OCI-LY7 (cell line): ENCODE results near the gene XYLT1. TPM values are rescaled to one million over a fixed set of nuclear protein-coding genes. Genes with fewer than 3 reads are reported as not detected.

Experiments
- BruUV-seq: library from RNA; stranded (reverse); fragments of 400-500 nt; replicated peaks from 2 replicates; lab custom pipeline; 2021; lab: Mats Ljungman, UMichigan
- CTCF ChIA-PET: fragments of 300-600 bp; sonication (Branson Sonifier 250); formaldehyde crosslinking; loops from one replicate; lab custom pipeline; 2022; ENCODE audit warnings: antibody characterized with exemption; ENCODE audit not compliant: unreplicated experiment; lab: Charles Lee
- POLR2A ChIA-PET: fragments of 300-600 bp; sonication (Branson Sonifier 250); formaldehyde crosslinking; loops from one replicate; lab custom pipeline; 2022; ENCODE audit warnings: antibody characterized with exemption; lab: Charles Lee
- DNase-seq: peaks from one replicate; pipeline ENCODE4 v3.0.0-alpha.2; 2015; ENCODE audit warnings: low spot score
- H2AFZ ChIP-seq: fragments of 200-600 bp; sonication (generic), shearing (Covaris generic); 2 replicates; pipeline ENCODE4 v1.6.1; 2014; ENCODE audit warnings: mild to moderate bottlenecking, antibody characterized with exemption, low read length, moderate library complexity
- H3K27ac ChIP-seq: fragments of 200-600 bp; sonication (generic); 2 replicates; pipeline ENCODE4 v1.5.1; 2014; ENCODE audit warnings: mixed run types, low read depth, mild to moderate bottlenecking, moderate library complexity, low read length, inconsistent platforms; ENCODE audit not compliant: poor library complexity, severe bottlenecking
- H3K36me3 ChIP-seq: fragments of 200-600 bp; sonication (generic); 2 replicates; pipeline ENCODE4 v1.6.1; 2014; ENCODE audit warnings: mild to moderate bottlenecking, antibody characterized with exemption, low read length, moderate library complexity, mixed read lengths; ENCODE audit not compliant: insufficient read depth
- H3K4me1 ChIP-seq: fragments of 200-600 bp; sonication (generic); 2 replicates; pipeline ENCODE4 v1.5.1; 2014; ENCODE audit warnings: mild to moderate bottlenecking, low read length; ENCODE audit not compliant: insufficient read depth, poor library complexity, severe bottlenecking
- H3K4me2 ChIP-seq: fragments of 200-600 bp; sonication (generic); 2 replicates; pipeline ENCODE4 v1.6.1; 2014; ENCODE audit warnings: mild to moderate bottlenecking, low read length
- H3K4me3 ChIP-seq: fragments of 200-600 bp; sonication (generic); 2 replicates; pipeline ENCODE4 v1.5.1; 2014; ENCODE audit warnings: mild to moderate bottlenecking, low read depth, low read length; ENCODE audit not compliant: poor library complexity, severe bottlenecking
- H3K79me2 ChIP-seq: fragments of 200-600 bp; sonication (generic); 2 replicates; pipeline ENCODE4 v1.6.1; 2016; ENCODE audit warnings: low read depth, mild to moderate bottlenecking, low read length, moderate library complexity, mixed read lengths; ENCODE audit not compliant: insufficient read depth
- H3K9me2 ChIP-seq: fragments of 200-600 bp; sonication (generic); 2 replicates; pipeline ENCODE4 v1.6.1; 2016; ENCODE audit warnings: mild to moderate bottlenecking, low read length, mixed read lengths; ENCODE audit not compliant: insufficient read depth
- H3K9me3 ChIP-seq: fragments of 200-600 bp; sonication (generic); 2 replicates; pipeline ENCODE4 v1.6.1; 2014; ENCODE audit warnings: mild to moderate bottlenecking, mixed run types, low read length, mixed read lengths
- H4K20me1 ChIP-seq: fragments of 200-600 bp; sonication (generic); 2 replicates; pipeline ENCODE4 v1.6.1; 2014; ENCODE audit warnings: mild to moderate bottlenecking, antibody characterized with exemption, low read length, moderate library complexity, mixed read lengths; ENCODE audit not compliant: insufficient read depth
- EZH2phosphoT487 ChIP-seq: fragments of 200-600 bp; sonication (generic); IDR thresholded peaks from 2 replicates; pipeline ENCODE4 v1.6.1; 2018; ENCODE audit warnings: low read depth, borderline replicate concordance, mild to moderate bottlenecking, mixed run types, antibody characterized with exemption, low read length, moderate library complexity, mixed read lengths
- intact Hi-C: fragments of 100-400 bp; cut with micrococcal nuclease; formaldehyde crosslinking; loops from one replicate; pipeline ENCODE4 v1.10.0; 2022; ENCODE audit not compliant: unreplicated experiment
- total RNA-seq, 2 experiments: library from RNA; depleted of rRNA in 1 of 2; stranded (reverse); fragments of >200 nt in 1 of 2; shearing (Covaris generic) in 1 of 2; gene quantifications; 2 replicates each; pipeline ENCODE4 v1.2.3, GENCODE V29; 2014 to 2022
- TF ChIP-seq, protein P1 (sequence below): fragments of 200-600 bp; sonication (generic); conservative IDR thresholded peaks from 2 replicates; pipeline ENCODE4 v1.5.1; 2014; ENCODE audit warnings: mild to moderate bottlenecking, antibody characterized with exemption, low read length, moderate library complexity, mixed read lengths

Gene XYLT1
- total RNA-seq, 2 experiments from 2014 or later, result 36.3 to 50.0 TPM

GRCh38 chr16:17377360-17378324 lies 93.1 kb downstream of the XYLT1 start:
- Histone ChIP-seq H3K79me2 (peaks cover 6% of the 10 kb centered on the region; the same call in 1 of the 2 replicates), H3K4me1 (peaks cover 60% of the 10 kb centered on the region), H2AFZ (no peak overlapping the region), H3K9me3 (no peaks in the 10 kb centered on the region), H4K20me1 (no peaks in the 10 kb centered on the region; the same call in 1 of the 2 replicates), H3K36me3 (no peaks in the 10 kb centered on the region), H3K27ac (peak overlapping the region; percentile 41), H3K4me3 (no peak overlapping the region), H3K4me2 (peak overlapping the region; percentile 56), H3K9me2 (no peaks in the 10 kb centered on the region)
- no TSS peak for BruUV-seq
- no peak for TF ChIP-seq EZH2phosphoT487
- TF ChIP-seq, protein P1, sequence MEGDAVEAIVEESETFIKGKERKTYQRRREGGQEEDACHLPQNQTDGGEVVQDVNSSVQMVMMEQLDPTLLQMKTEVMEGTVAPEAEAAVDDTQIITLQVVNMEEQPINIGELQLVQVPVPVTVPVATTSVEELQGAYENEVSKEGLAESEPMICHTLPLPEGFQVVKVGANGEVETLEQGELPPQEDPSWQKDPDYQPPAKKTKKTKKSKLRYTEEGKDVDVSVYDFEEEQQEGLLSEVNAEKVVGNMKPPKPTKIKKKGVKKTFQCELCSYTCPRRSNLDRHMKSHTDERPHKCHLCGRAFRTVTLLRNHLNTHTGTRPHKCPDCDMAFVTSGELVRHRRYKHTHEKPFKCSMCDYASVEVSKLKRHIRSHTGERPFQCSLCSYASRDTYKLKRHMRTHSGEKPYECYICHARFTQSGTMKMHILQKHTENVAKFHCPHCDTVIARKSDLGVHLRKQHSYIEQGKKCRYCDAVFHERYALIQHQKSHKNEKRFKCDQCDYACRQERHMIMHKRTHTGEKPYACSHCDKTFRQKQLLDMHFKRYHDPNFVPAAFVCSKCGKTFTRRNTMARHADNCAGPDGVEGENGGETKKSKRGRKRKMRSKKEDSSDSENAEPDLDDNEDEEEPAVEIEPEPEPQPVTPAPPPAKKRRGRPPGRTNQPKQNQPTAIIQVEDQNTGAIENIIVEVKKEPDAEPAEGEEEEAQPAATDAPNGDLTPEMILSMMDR, result no peak
- peak; percentile 73 for DNase-seq
- ChIA-PET POLR2A (interaction anchor here (0.6 to 0.8 kb wide), 3 partner anchors 8 to 57 kb away, joined by 3 read pairs; no protein-coding TSS in a partner anchor), CTCF (no interaction called here)
- intact Hi-C loops, result no loop called here

GRCh38 chr16:17375461-17376304 lies 95.1 kb downstream of the XYLT1 start:
- intact Hi-C loops, result no loop called here
- DNase-seq, result peak; percentile 40

More at GRCh38 chr16:17375461-17376304, 95.1 kb downstream of the XYLT1 start:
- Histone ChIP-seq H3K9me2 (no peaks in the 10 kb centered on the region), H3K27ac (no peak overlapping the region), H3K4me3 (peak overlapping the region; percentile 9), H3K4me2 (peak overlapping the region; percentile 45), H2AFZ (no peak overlapping the region; the same call in 1 of the 2 replicates), H3K4me1 (peaks cover 79% of the 10 kb centered on the region), H4K20me1 (no peaks in the 10 kb centered on the region; the same call in 1 of the 2 replicates), H3K9me3 (no peaks in the 10 kb centered on the region), H3K36me3 (no peaks in the 10 kb centered on the region), H3K79me2 (peaks cover 19% of the 10 kb centered on the region; the same call in 1 of the 2 replicates)
- ChIA-PET CTCF (interaction anchor here (0.7 to 0.9 kb wide), 2 partner anchors 19 to 25 kb away, joined by 3 read pairs; no protein-coding TSS in a partner anchor), POLR2A (interaction anchor here (0.6 to 1.1 kb wide), 7 partner anchors 29 to 446 kb away, joined by 3 to 5 read pairs (median 3); no protein-coding TSS in a partner anchor)
- TF ChIP-seq, protein P1, result peak; percentile 44; the same call in 1 of the 2 replicates
- TF ChIP-seq EZH2phosphoT487, result no peak
- BruUV-seq, result no TSS peak
